ENCODE results near the gene PACS2.

DNA sequence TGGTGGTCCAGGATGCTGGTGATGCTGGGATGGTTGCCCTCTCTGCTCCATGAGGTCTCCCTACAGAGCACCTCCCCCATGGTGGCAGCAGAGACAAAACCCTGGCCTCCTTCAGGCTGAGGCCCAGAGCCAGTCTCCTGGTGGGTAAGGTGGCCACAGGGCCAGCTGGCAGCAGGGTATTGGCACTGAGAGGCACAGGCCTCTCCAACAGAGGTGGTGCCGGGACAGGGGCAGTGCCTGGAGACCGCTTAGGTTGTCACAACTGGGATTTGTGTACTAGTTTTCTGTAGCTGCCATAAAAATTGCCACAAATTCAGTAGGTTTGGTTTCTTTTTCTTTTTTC, 99.0 kb downstream of the PACS2 start:
- TF ChIP-seq, protein P1, sequence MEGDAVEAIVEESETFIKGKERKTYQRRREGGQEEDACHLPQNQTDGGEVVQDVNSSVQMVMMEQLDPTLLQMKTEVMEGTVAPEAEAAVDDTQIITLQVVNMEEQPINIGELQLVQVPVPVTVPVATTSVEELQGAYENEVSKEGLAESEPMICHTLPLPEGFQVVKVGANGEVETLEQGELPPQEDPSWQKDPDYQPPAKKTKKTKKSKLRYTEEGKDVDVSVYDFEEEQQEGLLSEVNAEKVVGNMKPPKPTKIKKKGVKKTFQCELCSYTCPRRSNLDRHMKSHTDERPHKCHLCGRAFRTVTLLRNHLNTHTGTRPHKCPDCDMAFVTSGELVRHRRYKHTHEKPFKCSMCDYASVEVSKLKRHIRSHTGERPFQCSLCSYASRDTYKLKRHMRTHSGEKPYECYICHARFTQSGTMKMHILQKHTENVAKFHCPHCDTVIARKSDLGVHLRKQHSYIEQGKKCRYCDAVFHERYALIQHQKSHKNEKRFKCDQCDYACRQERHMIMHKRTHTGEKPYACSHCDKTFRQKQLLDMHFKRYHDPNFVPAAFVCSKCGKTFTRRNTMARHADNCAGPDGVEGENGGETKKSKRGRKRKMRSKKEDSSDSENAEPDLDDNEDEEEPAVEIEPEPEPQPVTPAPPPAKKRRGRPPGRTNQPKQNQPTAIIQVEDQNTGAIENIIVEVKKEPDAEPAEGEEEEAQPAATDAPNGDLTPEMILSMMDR (IDR thresholded peaks at IDR 0.05; ENCODE audit: extremely low read depth in 1 of 2, insufficient read depth in 1 of 2, low read depth in 1 of 2, low read length in 2 of 2), result no peak
- TF ChIP-seq POLR2A (IDR thresholded peaks at IDR 0.05; ENCODE audit: low read depth, low read length) (no peak), POLR2AphosphoS5 (IDR thresholded peaks at IDR 0.05; ENCODE audit: insufficient read depth, low read depth, low read length) (no peak), JUN (IDR thresholded peaks at IDR 0.05; ENCODE audit: borderline replicate concordance, insufficient read depth, insufficient read length, low read depth) (no peak), EZH2 (IDR thresholded peaks at IDR 0.05; ENCODE audit: borderline replicate concordance, low read depth, low read length, severe bottlenecking) (no peak), MYC (IDR thresholded peaks at IDR 0.05; ENCODE audit: low read depth, low read length) (no peak)
